Natural killer cell (primary cell): ENCODE results near the gene GGT5. TPM values are rescaled to one million over a fixed set of nuclear protein-coding genes. Genes with fewer than 3 reads are reported as not detected.

ENCODE experiments used
- ATAC-seq, 3 donors: fragments of 150-1000 bp in 2 of 3; fragments of 200-7000 bp in 1 of 3; cut with Tn5 transposase; 1 replicate in 1 of 3; 2 replicates in 2 of 3; pipeline ENCODE4 v1.10.0; 2021; ENCODE audit warnings: mild to moderate bottlenecking in 2 of 3, moderate library complexity in 2 of 3
- DNase-seq, 2 donors: peaks; one replicate each; pipeline versions ENCODE4 v3.0.0 to v3.0.0-alpha.2; 2013 to 2021; ENCODE audit warnings: mixed read lengths in 1 of 2
- H3K27ac ChIP-seq: one replicate; pipeline ENCODE4 v1.5.1; 2013; ENCODE audit warnings: mild to moderate bottlenecking, low read length
- H3K27me3 ChIP-seq: one replicate; pipeline ENCODE4 v1.6.1; 2013; ENCODE audit warnings: low read length; ENCODE audit not compliant: control insufficient read depth, insufficient read depth
- H3K36me3 ChIP-seq: one replicate; pipeline ENCODE4 v1.6.1; 2013; ENCODE audit warnings: low read length; ENCODE audit not compliant: control insufficient read depth, insufficient read depth
- H3K4me1 ChIP-seq: one replicate; pipeline ENCODE4 v1.6.1; 2013; ENCODE audit warnings: low read length; ENCODE audit not compliant: control insufficient read depth, insufficient read depth
- H3K4me3 ChIP-seq: one replicate; pipeline ENCODE4 v1.5.1; 2013; ENCODE audit warnings: low read length
- H3K9me3 ChIP-seq: one replicate; pipeline ENCODE4 v1.6.1; 2013; ENCODE audit warnings: low read length; ENCODE audit not compliant: control insufficient read depth, insufficient read depth
- H3K27ac Mint-ChIP-seq, 2 donors: one replicate each; pipeline ENCODE4 v1.8.0; 2022; ENCODE audit warnings: mild to moderate bottlenecking in 2 of 2, mixed read lengths in 2 of 2, moderate library complexity in 1 of 2
- H3K27me3 Mint-ChIP-seq, 2 donors: one replicate each; pipeline ENCODE4 v1.8.0; 2022; ENCODE audit warnings: low read depth in 2 of 2, mixed read lengths in 2 of 2
- H3K36me3 Mint-ChIP-seq: one replicate; pipeline ENCODE4 v1.8.0; 2022; ENCODE audit warnings: mixed read lengths
- H3K4me1 Mint-ChIP-seq, 2 donors: one replicate each; pipeline ENCODE4 v1.8.0; 2022; ENCODE audit warnings: mixed read lengths in 2 of 2
- H3K4me3 Mint-ChIP-seq: one replicate; pipeline ENCODE4 v1.8.0; 2022; ENCODE audit warnings: mild to moderate bottlenecking, moderate library complexity, mixed read lengths
- H3K9me3 Mint-ChIP-seq, 2 donors: one replicate each; pipeline ENCODE4 v1.8.0; 2022; ENCODE audit warnings: mixed read lengths in 2 of 2
- CTCF ChIP-seq: fragments of 200-600 bp; IDR thresholded peaks from one replicate; pipeline ENCODE4 v1.8.0; 2022; ENCODE audit warnings: antibody characterized with exemption
- WGBS: methylation state at CpG from one replicate; pipeline ENCODE4 v1.1.7; 2013; ENCODE audit warnings: missing lambda C conversion rate; ENCODE audit not compliant: insufficient coverage; 5-methylcytosine and 5-hydroxymethylcytosine counted together
- intact Hi-C: fragments of 100-400 bp; cut with micrococcal nuclease; formaldehyde crosslinking; loops from one replicate; pipeline ENCODE4 v1.14.2; 2022
- total RNA-seq, 4 donors: library from RNA; stranded (reverse); fragments of 120-200 nt in 1 of 4; gene quantifications; one replicate each; pipeline versions ENCODE4 v1.2.3 to v1.2.4, GENCODE V29; 2013 to 2022

Gene GGT5
- total RNA-seq, 3 donors from 2014 or later (not counting 1 experiment from before 2014, with no cell fraction given): not detected

- no peaks in the 10 kb centered on the region for H3K9me3 ChIP-seq
- no peak overlapping the region for H3K27ac Mint-ChIP-seq
- H3K27me3 ChIP-seq: no peaks in the 10 kb centered on the region
- ATAC-seq: no peak
- H3K4me3 ChIP-seq: no peak overlapping the region
- no peaks in the 10 kb centered on the region for H3K36me3 Mint-ChIP-seq
- H3K9me3 Mint-ChIP-seq: no peaks in the 10 kb centered on the region
- no peak overlapping the region for H3K27ac ChIP-seq
- H3K27me3 Mint-ChIP-seq: no peaks in the 10 kb centered on the region
- intact Hi-C loops: no loop called here
- H3K4me3 Mint-ChIP-seq: no peak overlapping the region
- H3K36me3 ChIP-seq: no peaks in the 10 kb centered on the region
- TF ChIP-seq CTCF: no peak
- no peak for DNase-seq
- 90% methylated on average over 14 of the region's 14 CpGs for WGBS
- peaks cover 0 to 5% of the 10 kb centered on the region in 2 donors for H3K4me1 Mint-ChIP-seq
- H3K4me1 ChIP-seq: no peaks in the 10 kb centered on the region
Observed at GRCh38 chr22:24233816-24234215, 11.1 kb downstream of the GGT5 start.

- intact Hi-C loops: no loop called here
- Mint-ChIP-seq H3K36me3 (no peaks in the 10 kb centered on the region), H3K4me3 (no peak overlapping the region), H3K4me1 (peaks cover 0 to 5% of the 10 kb centered on the region in 2 donors), H3K27me3 (no peaks in the 10 kb centered on the region), H3K9me3 (no peaks in the 10 kb centered on the region), H3K27ac (no peak overlapping the region)
- Histone ChIP-seq H3K9me3 (no peaks in the 10 kb centered on the region), H3K4me1 (no peaks in the 10 kb centered on the region), H3K27me3 (no peaks in the 10 kb centered on the region), H3K4me3 (no peak overlapping the region), H3K27ac (no peak overlapping the region), H3K36me3 (no peaks in the 10 kb centered on the region)
- DNase-seq (no peak), ATAC-seq (no peak)
- 93% methylated on average over 13 of the region's 13 CpGs for WGBS
- no peak for TF ChIP-seq CTCF
Observed at GRCh38 chr22:24233235-24233634, 11.6 kb downstream of the GGT5 start.

- ATAC-seq (no peak), DNase-seq (no peak)
- 91% methylated on average over 15 of the region's 15 CpGs for WGBS
- peaks cover 0 to 5% of the 10 kb centered on the region in 2 donors for H3K4me1 Mint-ChIP-seq
- Histone ChIP-seq H3K27ac (no peak overlapping the region), H3K4me1 (no peaks in the 10 kb centered on the region), H3K36me3 (no peaks in the 10 kb centered on the region), H3K27me3 (no peaks in the 10 kb centered on the region), H3K9me3 (no peaks in the 10 kb centered on the region), H3K4me3 (no peak overlapping the region)
- TF ChIP-seq CTCF: no peak
- H3K27me3 Mint-ChIP-seq: no peaks in the 10 kb centered on the region
- H3K27ac Mint-ChIP-seq: no peak overlapping the region
- no peaks in the 10 kb centered on the region for H3K9me3 Mint-ChIP-seq
- intact Hi-C loops: no loop called here
- H3K36me3 Mint-ChIP-seq: no peaks in the 10 kb centered on the region
- H3K4me3 Mint-ChIP-seq: no peak overlapping the region
Observed at GRCh38 chr22:24232725-24233124, 12.2 kb downstream of the GGT5 start.

- Histone ChIP-seq H3K4me1 (no peaks in the 10 kb centered on the region), H3K27me3 (no peaks in the 10 kb centered on the region), H3K27ac (no peak overlapping the region), H3K9me3 (no peaks in the 10 kb centered on the region), H3K36me3 (no peaks in the 10 kb centered on the region), H3K4me3 (no peak overlapping the region)
- ATAC-seq (no peak), DNase-seq (no peak)
- Mint-ChIP-seq H3K36me3 (no peaks in the 10 kb centered on the region), H3K4me1 (peaks cover 0 to 5% of the 10 kb centered on the region in 2 donors), H3K27me3 (no peaks in the 10 kb centered on the region), H3K4me3 (no peak overlapping the region), H3K9me3 (no peaks in the 10 kb centered on the region), H3K27ac (no peak overlapping the region)
- intact Hi-C loops: no loop called here
- no peak for TF ChIP-seq CTCF
- WGBS: 84% methylated on average over 6 of the region's 6 CpGs
Observed at GRCh38 chr22:24232124-24232523, 12.8 kb downstream of the GGT5 start.
